Neural progenitor cell (in vitro differentiated cells): ENCODE measurements around the gene TSPAN11.

Experiments
- EZH2phosphoT487 ChIP-seq: fragments of 200-600 bp; sonication (generic); IDR thresholded peaks from 2 replicates; pipeline ENCODE4 v1.6.1; 2017; ENCODE audit warnings: antibody characterized with exemption
- TF ChIP-seq, protein P1 (sequence below): fragments of 200-600 bp; sonication (generic); IDR thresholded peaks from 2 replicates; pipeline ENCODE4 v1.5.1; 2017; ENCODE audit warnings: antibody characterized with exemption, mild to moderate bottlenecking

DNA sequence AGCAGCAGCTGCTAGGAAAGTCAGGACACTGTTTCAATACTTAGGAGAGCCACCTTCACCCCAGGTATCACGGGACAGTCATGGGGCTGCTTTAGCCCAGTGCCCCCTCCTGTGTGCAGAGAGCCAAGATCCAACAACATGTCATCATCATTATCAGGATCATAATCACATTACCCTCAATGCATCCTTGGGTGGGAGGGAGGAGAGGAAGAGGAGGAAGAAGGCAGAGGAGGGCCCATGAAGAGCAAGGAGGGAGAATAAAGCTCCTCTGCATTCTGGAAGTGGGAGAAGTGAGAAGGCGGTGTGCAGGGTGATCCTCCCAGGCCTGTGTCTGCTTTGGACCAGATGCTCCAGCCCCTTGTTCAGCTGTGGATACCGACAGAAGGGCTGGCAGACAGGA is 64.2 kb downstream of the TSPAN11 start:
- TF ChIP-seq, protein P1, sequence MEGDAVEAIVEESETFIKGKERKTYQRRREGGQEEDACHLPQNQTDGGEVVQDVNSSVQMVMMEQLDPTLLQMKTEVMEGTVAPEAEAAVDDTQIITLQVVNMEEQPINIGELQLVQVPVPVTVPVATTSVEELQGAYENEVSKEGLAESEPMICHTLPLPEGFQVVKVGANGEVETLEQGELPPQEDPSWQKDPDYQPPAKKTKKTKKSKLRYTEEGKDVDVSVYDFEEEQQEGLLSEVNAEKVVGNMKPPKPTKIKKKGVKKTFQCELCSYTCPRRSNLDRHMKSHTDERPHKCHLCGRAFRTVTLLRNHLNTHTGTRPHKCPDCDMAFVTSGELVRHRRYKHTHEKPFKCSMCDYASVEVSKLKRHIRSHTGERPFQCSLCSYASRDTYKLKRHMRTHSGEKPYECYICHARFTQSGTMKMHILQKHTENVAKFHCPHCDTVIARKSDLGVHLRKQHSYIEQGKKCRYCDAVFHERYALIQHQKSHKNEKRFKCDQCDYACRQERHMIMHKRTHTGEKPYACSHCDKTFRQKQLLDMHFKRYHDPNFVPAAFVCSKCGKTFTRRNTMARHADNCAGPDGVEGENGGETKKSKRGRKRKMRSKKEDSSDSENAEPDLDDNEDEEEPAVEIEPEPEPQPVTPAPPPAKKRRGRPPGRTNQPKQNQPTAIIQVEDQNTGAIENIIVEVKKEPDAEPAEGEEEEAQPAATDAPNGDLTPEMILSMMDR = no peak
- TF ChIP-seq EZH2phosphoT487 = no peak
